ENCODE measurements around the gene COL15A1.

DNA sequence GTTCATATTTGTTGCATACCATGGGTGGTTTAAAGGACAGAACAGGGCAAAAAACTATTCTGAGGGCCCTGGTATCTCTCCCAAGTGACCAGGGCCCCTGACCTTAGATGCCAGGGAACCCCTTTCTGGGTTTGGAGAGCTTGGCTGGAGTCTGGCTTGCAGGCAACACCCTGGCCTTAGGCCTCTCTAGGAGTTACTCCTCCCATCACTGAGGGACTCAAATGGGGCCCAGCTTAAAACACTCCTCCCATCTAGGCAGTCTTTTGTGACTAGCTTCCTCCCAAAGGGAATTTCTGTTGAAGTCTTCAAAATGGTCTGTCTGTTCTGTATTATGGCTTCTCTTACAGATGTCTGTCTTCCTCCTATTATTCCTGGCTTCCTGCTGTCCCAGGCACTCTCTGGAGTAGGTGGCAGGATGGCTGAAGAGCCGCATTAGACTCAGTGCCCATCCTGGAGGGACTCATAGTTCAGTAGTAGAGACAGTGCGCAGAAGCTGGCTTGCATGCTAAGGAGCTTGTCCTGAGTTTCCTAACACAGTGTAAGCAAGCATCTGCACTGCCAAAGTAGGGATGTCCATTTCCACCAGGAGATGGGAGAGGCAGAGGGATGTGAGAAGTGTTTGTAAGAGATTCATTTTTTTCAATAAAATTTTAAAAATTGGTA, 10.0 kb downstream of the COL15A1 start:
- no peak for TF ChIP-seq POLR2A (IDR thresholded peaks at IDR 0.05)
- TF ChIP-seq, protein P1, sequence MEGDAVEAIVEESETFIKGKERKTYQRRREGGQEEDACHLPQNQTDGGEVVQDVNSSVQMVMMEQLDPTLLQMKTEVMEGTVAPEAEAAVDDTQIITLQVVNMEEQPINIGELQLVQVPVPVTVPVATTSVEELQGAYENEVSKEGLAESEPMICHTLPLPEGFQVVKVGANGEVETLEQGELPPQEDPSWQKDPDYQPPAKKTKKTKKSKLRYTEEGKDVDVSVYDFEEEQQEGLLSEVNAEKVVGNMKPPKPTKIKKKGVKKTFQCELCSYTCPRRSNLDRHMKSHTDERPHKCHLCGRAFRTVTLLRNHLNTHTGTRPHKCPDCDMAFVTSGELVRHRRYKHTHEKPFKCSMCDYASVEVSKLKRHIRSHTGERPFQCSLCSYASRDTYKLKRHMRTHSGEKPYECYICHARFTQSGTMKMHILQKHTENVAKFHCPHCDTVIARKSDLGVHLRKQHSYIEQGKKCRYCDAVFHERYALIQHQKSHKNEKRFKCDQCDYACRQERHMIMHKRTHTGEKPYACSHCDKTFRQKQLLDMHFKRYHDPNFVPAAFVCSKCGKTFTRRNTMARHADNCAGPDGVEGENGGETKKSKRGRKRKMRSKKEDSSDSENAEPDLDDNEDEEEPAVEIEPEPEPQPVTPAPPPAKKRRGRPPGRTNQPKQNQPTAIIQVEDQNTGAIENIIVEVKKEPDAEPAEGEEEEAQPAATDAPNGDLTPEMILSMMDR (IDR thresholded peaks at IDR 0.05 in 4 of 5, conservative IDR thresholded peaks at IDR 0.05 in 1 of 5): no peak

Measured in gastrocnemius medialis (tissue), 4 donors.